GM12892 (cell line): Measurements from ENCODE around the gene OPN1MW.
"Not testable (repeated sequence)": the region's sequence is repeated elsewhere in the genome, so short reads cannot be mapped to it uniquely, and the experiment has no call there.

Experiments
- POLR2A ChIP-seq: IDR thresholded peaks from 2 replicates; pipeline ENCODE4 v1.6.1; 2011; ENCODE audit warnings: low read depth, low read length, control low read depth
- POLR2AphosphoS5 ChIP-seq: IDR thresholded peaks from 2 replicates; pipeline ENCODE4 v1.6.1; 2011; ENCODE audit warnings: low read depth, low read length, control low read depth

DNA sequence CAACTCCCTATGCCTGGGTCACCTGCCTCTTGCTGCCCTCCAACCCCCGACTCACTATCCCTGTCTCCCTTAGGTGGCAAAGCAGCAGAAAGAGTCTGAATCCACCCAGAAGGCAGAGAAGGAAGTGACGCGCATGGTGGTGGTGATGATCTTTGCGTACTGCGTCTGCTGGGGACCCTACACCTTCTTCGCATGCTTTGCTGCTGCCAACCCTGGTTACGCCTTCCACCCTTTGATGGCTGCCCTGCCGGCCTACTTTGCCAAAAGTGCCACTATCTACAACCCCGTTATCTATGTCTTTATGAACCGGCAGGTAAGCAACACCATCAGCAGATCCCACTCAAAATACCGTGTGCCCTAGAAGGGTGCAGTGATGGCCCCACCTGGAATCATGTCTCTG, 26.2 kb upstream of the OPN1MW start:
- not testable (repeated sequence) for TF ChIP-seq POLR2A, POLR2AphosphoS5
